Endothelial cell of umbilical vein (primary cell): ENCODE measurements around the gene PPP2R2D. TPM values are rescaled to one million over a fixed set of nuclear protein-coding genes. Genes with fewer than 3 reads are reported as not detected.

ENCODE experiments used
- BruUV-seq: library from RNA; stranded (reverse); fragments of 400-500 nt; replicated peaks from 2 replicates; lab custom pipeline; 2021; lab: Mats Ljungman, UMichigan
- CTCF ChIA-PET: fragments of 300-600, 350-600 bp; sonication (Branson Sonifier 250); formaldehyde crosslinking; loops from one replicate; lab custom pipeline; 2021; ENCODE audit warnings: antibody characterized with exemption, inconsistent platforms; lab: Charles Lee
- POLR2A ChIA-PET: fragments of 300-600, 350-600 bp; sonication (Branson Sonifier 250); formaldehyde crosslinking; loops from one replicate; lab custom pipeline; 2021; ENCODE audit warnings: antibody characterized with exemption, inconsistent platforms; lab: Charles Lee
- DNase-seq: peaks from one replicate; pipeline ENCODE4 v3.0.0-alpha.2; 2011; ENCODE audit warnings: low read depth, low spot score
- FAIRE-seq: peaks from 2 replicates; lab custom pipeline; 2011; peaks lifted over from hg19 to GRCh38; lab: Jason Lieb, UNC
- H2AFZ ChIP-seq: 2 replicates; pipeline ENCODE4 v1.6.0; 2012; ENCODE audit warnings: low read depth, low read length, control low read depth, inconsistent platforms
- H3K27ac ChIP-seq: 2 replicates; pipeline ENCODE4 v1.5.1; 2011; ENCODE audit warnings: low read depth, mild to moderate bottlenecking, control low read depth, low read length, moderate library complexity; ENCODE audit not compliant: insufficient read depth
- H3K27me3 ChIP-seq, 2 experiments: 2 replicates each; pipeline versions ENCODE4 v1.6.0 to v1.6.1; 2011; ENCODE audit warnings: low read length in 2 of 2, mixed read lengths in 1 of 2; ENCODE audit not compliant: control insufficient read depth in 2 of 2, insufficient read depth in 2 of 2
- H3K36me3 ChIP-seq, 2 experiments: 2 replicates in 1 of 2; 3 replicates in 1 of 2; pipeline ENCODE4 v1.5.1; 2011; ENCODE audit warnings: low read length in 2 of 2, mild to moderate bottlenecking in 1 of 2, moderate library complexity in 1 of 2; ENCODE audit not compliant: control insufficient read depth in 2 of 2, insufficient read depth in 2 of 2; ENCODE audit errors: extremely low read depth in 1 of 2
- H3K4me1 ChIP-seq: 3 replicates; pipeline ENCODE4 v1.5.1; 2011; ENCODE audit warnings: mild to moderate bottlenecking, low read length; ENCODE audit not compliant: control insufficient read depth, insufficient read depth; ENCODE audit errors: extremely low read depth
- H3K4me2 ChIP-seq: 2 replicates; pipeline ENCODE4 v1.6.1; 2011; ENCODE audit warnings: low read length, control low read depth, mixed read lengths; ENCODE audit not compliant: insufficient read depth
- H3K4me3 ChIP-seq, 3 experiments: fragments of 200-600 bp in 1 of 3; sonication (generic), shearing (Covaris generic) in 1 of 3; replicated peaks in 1 of 3; 2 replicates each; pipeline ENCODE4 v1.5.1; 2011 to 2016; ENCODE audit warnings: control low read depth in 3 of 3, low read length in 3 of 3, mild to moderate bottlenecking in 2 of 3, inconsistent platforms in 1 of 3, low read depth in 1 of 3, moderate library complexity in 1 of 3; ENCODE audit not compliant: insufficient read depth in 1 of 3
- H3K79me2 ChIP-seq: 2 replicates; pipeline ENCODE4 v1.6.0; 2012; ENCODE audit warnings: low read length, inconsistent platforms; ENCODE audit not compliant: control insufficient read depth, insufficient read depth
- H3K9ac ChIP-seq: replicated peaks from 2 replicates; pipeline ENCODE3; 2011; ENCODE audit warnings: low read length, control low read depth; ENCODE audit not compliant: insufficient read depth; ENCODE audit errors: extremely low read depth
- H3K9me1 ChIP-seq: replicated peaks from 3 replicates; pipeline ENCODE4 v1.6.0; 2011; ENCODE audit warnings: mild to moderate bottlenecking, low read length; ENCODE audit not compliant: control insufficient read depth, insufficient read depth; ENCODE audit errors: extremely low read depth
- H3K9me3 ChIP-seq: replicated peaks from 2 replicates; pipeline ENCODE4 v1.5.1; 2012; ENCODE audit warnings: low read length, inconsistent platforms; ENCODE audit not compliant: control insufficient read depth, insufficient read depth
- H4K20me1 ChIP-seq: replicated peaks from 2 replicates; pipeline ENCODE3; 2011; ENCODE audit warnings: mild to moderate bottlenecking, low read length; ENCODE audit not compliant: control insufficient read depth, insufficient read depth; ENCODE audit errors: extremely low read depth
- CTCF ChIP-seq, 2 donors: IDR thresholded peaks; 1 replicate in 1 of 2; 2 replicates in 1 of 2; pipeline ENCODE4 v1.5.1; 2011; ENCODE audit warnings: low read length in 2 of 2, mild to moderate bottlenecking in 2 of 2, moderate library complexity in 2 of 2, control low read depth in 1 of 2, inconsistent platforms in 1 of 2, low read depth in 1 of 2; ENCODE audit not compliant: insufficient read depth in 1 of 2; ENCODE audit errors: extremely low read depth in 1 of 2
- EZH2 ChIP-seq: IDR thresholded peaks from 2 replicates; pipeline ENCODE4 v1.6.1; 2012; ENCODE audit warnings: borderline replicate concordance, low read depth, mild to moderate bottlenecking, moderate library complexity, low read length, inconsistent platforms; ENCODE audit not compliant: severe bottlenecking
- FOS ChIP-seq: IDR thresholded peaks from 2 replicates; pipeline ENCODE4 v1.6.1; 2011; ENCODE audit warnings: mild to moderate bottlenecking, low read length, moderate library complexity, borderline replicate concordance; ENCODE audit not compliant: insufficient read depth
- GATA2 ChIP-seq: IDR thresholded peaks from 2 replicates; pipeline ENCODE4 v1.7.0; 2011; ENCODE audit warnings: low read depth, mild to moderate bottlenecking, moderate library complexity, mixed read lengths, low read length; ENCODE audit not compliant: insufficient read length, insufficient read depth
- JUN ChIP-seq: IDR thresholded peaks from 2 replicates; pipeline ENCODE4 v1.6.1; 2011; ENCODE audit warnings: borderline replicate concordance, low read depth; ENCODE audit not compliant: insufficient read length, insufficient read depth
- MYC ChIP-seq: IDR thresholded peaks from one replicate; pipeline ENCODE4 v1.6.1; 2011; ENCODE audit warnings: mild to moderate bottlenecking, low read depth, low read length
- POLR2AphosphoS5 ChIP-seq: IDR thresholded peaks from 2 replicates; pipeline ENCODE4 v1.6.1; 2012; ENCODE audit warnings: low read depth, mild to moderate bottlenecking, control low read depth, low read length, moderate library complexity; ENCODE audit not compliant: insufficient read depth
- dilution Hi-C: fragments of 300-500 bp; cut with MboI; formaldehyde crosslinking; loops from one replicate; pipeline ENCODE4 v1.15.0; 2019; ENCODE audit warnings: low sequenced_read_pairs; ENCODE audit not compliant: extremely low pct_ligation_motif_present
- intact Hi-C: fragments of 100-400 bp; cut with micrococcal nuclease; formaldehyde crosslinking; loops from one replicate; pipeline ENCODE4 v1.10.0; 2022
- polyA plus RNA-seq, 4 experiments: library from polyadenylated mRNA; depleted of rRNA in 3 of 4; stranded (reverse) in 3 of 4; unstranded in 1 of 4; fragments of >200 nt; gene quantifications; 2 replicates each; pipeline versions ENCODE4 v1.2.1 to v1.2.3, GENCODE V29; 2011 to 2012; ENCODE audit warnings: missing spikeins in 1 of 4
- total RNA-seq: library from RNA; stranded (reverse); gene quantifications from 2 replicates; pipeline ENCODE4 v1.2.3, GENCODE V29; 2021

Gene PPP2R2D
- total and polyA plus RNA-seq, 2 donors (not counting 3 experiments of a cell fraction or from before 2014, with no cell fraction given) = 29.9 to 36.3 TPM

- Histone ChIP-seq H3K36me3 (no peaks in the 10 kb centered on the region), H3K4me3 (peak overlapping the region in 1 of 3 experiments; percentile 60), H3K27ac (no peak overlapping the region), H2AFZ (no peak overlapping the region), H3K9ac (no peak overlapping the region), H3K9me1 (no peaks in the 10 kb centered on the region), H3K4me2 (peak overlapping the region; percentile 60), H3K9me3 (no peaks in the 10 kb centered on the region), H4K20me1 (no peaks in the 10 kb centered on the region), H3K27me3 (no peaks in the 10 kb centered on the region), H3K4me1 (peaks cover 24% of the 10 kb centered on the region), H3K79me2 (peaks cover 33% of the 10 kb centered on the region)
- POLR2A ChIA-PET = interaction anchor here (0.7 to 1.1 kb wide), 2 partner anchors 82 to 1872 kb away, joined by 3 to 5 read pairs; partner anchors contain the start of gene PPP2R2D
- BruUV-seq = no TSS peak
- intact Hi-C loops (no loop called here), dilution Hi-C loops (no loop called here)
- DNase-seq = no peak
- CTCF ChIA-PET = interaction anchor here (1.7 to 4.0 kb wide), 2 partner anchors 40 to 97 kb away, joined by 8 to 49 read pairs; no protein-coding TSS in a partner anchor
- no peak for FAIRE-seq
- no peak for TF ChIP-seq POLR2AphosphoS5
- no peak for TF ChIP-seq FOS
- no peak for TF ChIP-seq CTCF (IDR thresholded peaks at IDR 0.05; ENCODE audit: extremely low read depth in 1 of 2, insufficient read depth in 1 of 2, low read depth in 1 of 2, low read length in 2 of 2)
- TF ChIP-seq JUN = no peak
These were observed 82.0 kb downstream of the PPP2R2D start for GRCh38 chr10:131982796-131983195.

DNA sequence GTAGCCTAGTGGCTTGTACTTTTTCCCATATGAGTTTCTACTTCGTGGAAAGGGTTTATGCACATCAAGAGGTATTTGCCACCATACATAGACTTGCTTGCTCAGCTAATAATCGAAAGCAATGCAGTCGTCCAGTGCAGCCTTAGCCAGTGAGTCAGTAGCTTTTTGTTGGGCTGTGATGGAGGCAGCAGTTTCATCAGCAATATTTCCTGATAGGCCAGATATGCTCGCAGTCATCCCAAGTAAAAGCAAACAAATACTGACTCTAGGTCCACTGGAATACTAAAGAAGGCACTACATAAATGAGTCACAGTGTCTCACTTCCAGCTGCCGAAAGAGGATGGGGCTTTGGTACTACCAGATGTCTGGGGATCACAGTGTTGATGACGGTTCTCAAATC is 83.0 kb downstream of the PPP2R2D start:
- POLR2A ChIA-PET = no interaction called here
- no peaks in the 10 kb centered on the region for H3K9me3 ChIP-seq
- no peak overlapping the region for H3K9ac ChIP-seq
- no peak overlapping the region for H2AFZ ChIP-seq
- intact Hi-C loops (no loop called here), dilution Hi-C loops (no loop called here)
- H4K20me1 ChIP-seq = no peaks in the 10 kb centered on the region
- H3K4me2 ChIP-seq = no peak overlapping the region
- H3K4me1 ChIP-seq = peaks cover 24% of the 10 kb centered on the region
- no peak overlapping the region for H3K4me3 ChIP-seq
- TF ChIP-seq POLR2AphosphoS5 = peak; percentile 46
- TF ChIP-seq MYC = no peak
- peak; percentile 83 for TF ChIP-seq FOS
- TF ChIP-seq EZH2 = no peak
- TF ChIP-seq JUN = peak; percentile 11
- no peak for TF ChIP-seq CTCF (IDR thresholded peaks at IDR 0.05; ENCODE audit: extremely low read depth in 1 of 2, insufficient read depth in 1 of 2, low read depth in 1 of 2, low read length in 2 of 2)
- peak; percentile 74 for TF ChIP-seq GATA2
- BruUV-seq = no TSS peak
- H3K27me3 ChIP-seq = no peaks in the 10 kb centered on the region
- H3K27ac ChIP-seq = no peak overlapping the region
- DNase-seq = peak; percentile 70
- no peaks in the 10 kb centered on the region for H3K36me3 ChIP-seq
- peak; percentile 98 for FAIRE-seq
- peaks cover 23% of the 10 kb centered on the region for H3K79me2 ChIP-seq
- H3K9me1 ChIP-seq = no peaks in the 10 kb centered on the region
- CTCF ChIA-PET = interaction anchor here (0.7 to 4.0 kb wide), 3 partner anchors 35 to 98 kb away, joined by 4 to 49 read pairs (median 8); no protein-coding TSS in a partner anchor
